ENCODE results near the gene CYB561D1. TPM values are rescaled to one million over a fixed set of nuclear protein-coding genes. Genes with fewer than 3 reads are reported as not detected.
"Not testable (repeated sequence)": the region's sequence is repeated elsewhere in the genome, so short reads cannot be mapped to it uniquely, and the experiment has no call there.

Gene CYB561D1
- polyA plus RNA-seq, 1 donor from 2014 or later, result 8.6 TPM

GRCh38 chr1:109473284-109474057 lies 20.4 kb upstream of the CYB561D1 start:
- peaks cover 34% of the 10 kb centered on the region for H3K27me3 Mint-ChIP-seq
- H3K36me3 Mint-ChIP-seq, H3K9me3 Mint-ChIP-seq, H3K4me1 Mint-ChIP-seq, H3K27ac Mint-ChIP-seq, H3K4me3 Mint-ChIP-seq: not testable (repeated sequence)

- peaks cover 33% of the 10 kb centered on the region for H3K27me3 Mint-ChIP-seq
- no peak overlapping the region for H3K27ac Mint-ChIP-seq
- H3K4me1 Mint-ChIP-seq, result no peaks in the 10 kb centered on the region
- H3K9me3 Mint-ChIP-seq, result no peaks in the 10 kb centered on the region
- H3K4me3 Mint-ChIP-seq, result no peak overlapping the region
- no peaks in the 10 kb centered on the region for H3K36me3 Mint-ChIP-seq
These were observed 19.2 kb upstream of the CYB561D1 start for GRCh38 chr1:109474697-109475096.

- Mint-ChIP-seq H3K9me3 (no peaks in the 10 kb centered on the region), H3K36me3 (no peaks in the 10 kb centered on the region), H3K27ac (no peak overlapping the region), H3K27me3 (peaks cover 30% of the 10 kb centered on the region), H3K4me3 (no peak overlapping the region), H3K4me1 (no peaks in the 10 kb centered on the region)
These were observed 18.6 kb upstream of the CYB561D1 start for GRCh38 chr1:109475261-109475660.

GRCh38 chr1:109476825-109477224 lies 17.1 kb upstream of the CYB561D1 start:
- Mint-ChIP-seq H3K4me3 (no peak overlapping the region), H3K4me1 (no peaks in the 10 kb centered on the region), H3K27me3 (peaks cover 26% of the 10 kb centered on the region), H3K36me3 (no peaks in the 10 kb centered on the region), H3K9me3 (no peaks in the 10 kb centered on the region), H3K27ac (no peak overlapping the region)

- Mint-ChIP-seq H3K36me3 (no peaks in the 10 kb centered on the region), H3K4me3 (no peak overlapping the region), H3K4me1 (peaks cover under 1 to 2% (median 1%) of the 10 kb centered on the region in 3 donors), H3K27ac (no peak overlapping the region), H3K9me3 (no peaks in the 10 kb centered on the region), H3K27me3 (peaks cover 27% of the 10 kb centered on the region)
These were observed 16.1 kb upstream of the CYB561D1 start for GRCh38 chr1:109477821-109478220.

- H3K27ac Mint-ChIP-seq, result peak overlapping the region in 1 of 3 donors; percentile 69
These were observed 15.1 kb upstream of the CYB561D1 start for GRCh38 chr1:109478806-109479205.

GRCh38 chr1:109479311-109479710 lies 14.6 kb upstream of the CYB561D1 start:
- H3K27me3 Mint-ChIP-seq, result peaks cover 20% of the 10 kb centered on the region
- peak overlapping the region in 1 of 3 donors; percentile 69 for H3K27ac Mint-ChIP-seq
- no peaks in the 10 kb centered on the region for H3K9me3 Mint-ChIP-seq
- peaks cover 5 to 10% (median 7%) of the 10 kb centered on the region in 3 donors for H3K4me1 Mint-ChIP-seq
- no peaks in the 10 kb centered on the region for H3K36me3 Mint-ChIP-seq
- no peak overlapping the region for H3K4me3 Mint-ChIP-seq

More at GRCh38 chr1:109478806-109479205, 15.1 kb upstream of the CYB561D1 start:
- Mint-ChIP-seq H3K27me3 (peaks cover 22% of the 10 kb centered on the region), H3K4me1 (peaks cover 5 to 7% (median 6%) of the 10 kb centered on the region in 3 donors), H3K36me3 (no peaks in the 10 kb centered on the region), H3K9me3 (no peaks in the 10 kb centered on the region), H3K4me3 (peak overlapping the region in 1 of 4 donors; percentile 46)

- H3K9me3 Mint-ChIP-seq, result no peaks in the 10 kb centered on the region
- H3K27ac Mint-ChIP-seq, result no peak overlapping the region
- H3K36me3 Mint-ChIP-seq, result no peaks in the 10 kb centered on the region
- peaks cover 20% of the 10 kb centered on the region for H3K27me3 Mint-ChIP-seq
- H3K4me1 Mint-ChIP-seq, result peaks cover 5 to 13% (median 11%) of the 10 kb centered on the region in 3 donors
- no peak overlapping the region for H3K4me3 Mint-ChIP-seq
These were observed 14.0 kb upstream of the CYB561D1 start for GRCh38 chr1:109479901-109480300.

GRCh38 chr1:109481646-109482045 lies 12.2 kb upstream of the CYB561D1 start:
- Mint-ChIP-seq H3K4me3 (peak overlapping the region in 1 of 4 donors; percentile 95), H3K9me3 (no peaks in the 10 kb centered on the region), H3K4me1 (peaks cover 9 to 18% (median 12%) of the 10 kb centered on the region in 3 donors), H3K27me3 (peaks cover 12% of the 10 kb centered on the region), H3K27ac (no peak overlapping the region), H3K36me3 (no peaks in the 10 kb centered on the region)

GRCh38 chr1:109482242-109482641 lies 11.7 kb upstream of the CYB561D1 start:
- Mint-ChIP-seq H3K27ac (peak overlapping the region in 1 of 3 donors; percentile 82), H3K4me1 (peaks cover 9 to 18% (median 12%) of the 10 kb centered on the region in 3 donors), H3K9me3 (no peaks in the 10 kb centered on the region), H3K36me3 (no peaks in the 10 kb centered on the region), H3K27me3 (peaks cover 12% of the 10 kb centered on the region), H3K4me3 (peak overlapping the region in 2 of 4 donors; percentile 21 to 95)

GRCh38 chr1:109482791-109483671 lies 10.9 kb upstream of the CYB561D1 start:
- peaks cover 7% of the 10 kb centered on the region for H3K27me3 Mint-ChIP-seq
- H3K4me1 Mint-ChIP-seq, result peaks cover 9 to 18% (median 12%) of the 10 kb centered on the region in 3 donors

GRCh38 chr1:109483672-109484518 lies 10.0 kb upstream of the CYB561D1 start, which contains the start of gene ATXN7L2:
TSS of gene ATXN7L2 (plus strand) at chr1:109483905. CDS start at chr1:109483954, 49 bp downstream.
- peaks cover 9 to 18% (median 12%) of the 10 kb centered on the region in 3 donors for H3K4me1 Mint-ChIP-seq

More at GRCh38 chr1:109482791-109483671, 10.9 kb upstream of the CYB561D1 start:
- Mint-ChIP-seq H3K4me3 (peak overlapping the region; percentile 92 to 97 (median 96)), H3K9me3 (no peaks in the 10 kb centered on the region), H3K27ac (peak overlapping the region; percentile 82 to 88 (median 85)), H3K36me3 (no peaks in the 10 kb centered on the region)

GRCh38 chr1:109484519-109484975 lies 9.3 kb upstream of the CYB561D1 start:
- Mint-ChIP-seq H3K4me1 (peaks cover 9 to 18% (median 12%) of the 10 kb centered on the region in 3 donors), H3K27ac (peak overlapping the region; percentile 82 to 92 (median 85)), H3K4me3 (peak overlapping the region; percentile 90 to 97 (median 96)), H3K27me3 (peaks cover 6% of the 10 kb centered on the region), H3K9me3 (no peaks in the 10 kb centered on the region), H3K36me3 (no peaks in the 10 kb centered on the region)

More at GRCh38 chr1:109483672-109484518, 10.0 kb upstream of the CYB561D1 start, which contains the start of gene ATXN7L2:
- H3K9me3 Mint-ChIP-seq, result no peaks in the 10 kb centered on the region
- H3K4me3 Mint-ChIP-seq, result peak within 1 kb of the TSS; percentile 92 to 97 (median 96)
- no peaks in the 10 kb centered on the region for H3K36me3 Mint-ChIP-seq
- peaks cover 7% of the 10 kb centered on the region for H3K27me3 Mint-ChIP-seq
- peak within 1 kb of the TSS; percentile 82 to 92 (median 85) for H3K27ac Mint-ChIP-seq

GRCh38 chr1:109485001-109485400 lies 8.9 kb upstream of the CYB561D1 start:
- Mint-ChIP-seq H3K27ac (peak overlapping the region in 2 of 3 donors; percentile 82 to 92), H3K36me3 (no peaks in the 10 kb centered on the region), H3K4me1 (peaks cover 9 to 18% (median 12%) of the 10 kb centered on the region in 3 donors), H3K9me3 (no peaks in the 10 kb centered on the region), H3K27me3 (peaks cover 3% of the 10 kb centered on the region), H3K4me3 (peak overlapping the region in 3 of 4 donors; percentile 90 to 97 (median 95))
